ENCODE data around the gene CUEDC2. TPM values are rescaled to one million over a fixed set of nuclear protein-coding genes. Genes with fewer than 3 reads are reported as not detected.

The CUEDC2 gene
- total RNA-seq, 1 donor from 2014 or later: 29.7 TPM

- H3K27me3 ChIP-seq (ENCODE audit: control insufficient read depth, insufficient read depth, low read length): no peaks in the 10 kb centered on the region
- H3K36me3 ChIP-seq (ENCODE audit: control insufficient read depth, insufficient read depth, low read length): peaks cover 34% of the 10 kb centered on the region
- no peak for TF ChIP-seq CTCF (IDR thresholded peaks at IDR 0.05; ENCODE audit: insufficient read depth, low read length, severe bottlenecking)
- no peak overlapping the region for H3K4me3 ChIP-seq (ENCODE audit: low read depth, low read length)
- FAIRE-seq: no peak
- DNase-seq (ENCODE audit: low read depth): no peak
Measured at GRCh38 chr10:102397222-102398171, 34.9 kb downstream of the CUEDC2 start.

GRCh38 chr10:102396730-102397151 lies 35.6 kb downstream of the CUEDC2 start:
- TF ChIP-seq CTCF (IDR thresholded peaks at IDR 0.05; ENCODE audit: insufficient read depth, low read length, severe bottlenecking): no peak
- H3K36me3 ChIP-seq (ENCODE audit: control insufficient read depth, insufficient read depth, low read length): peaks cover 29% of the 10 kb centered on the region

GRCh38 chr10:102396317-102396650 lies 36.1 kb downstream of the CUEDC2 start:
- no peak for FAIRE-seq
- Histone ChIP-seq H3K36me3 (ENCODE audit: control insufficient read depth, insufficient read depth, low read length) (peaks cover 25% of the 10 kb centered on the region), H3K27me3 (ENCODE audit: control insufficient read depth, insufficient read depth, low read length) (no peaks in the 10 kb centered on the region), H3K4me3 (ENCODE audit: low read depth, low read length) (peak overlapping the region; percentile 52)
- TF ChIP-seq CTCF (IDR thresholded peaks at IDR 0.05; ENCODE audit: insufficient read depth, low read length, severe bottlenecking): no peak
- no peak for DNase-seq (ENCODE audit: low read depth)

More at GRCh38 chr10:102396730-102397151, 35.6 kb downstream of the CUEDC2 start:
- FAIRE-seq: no peak
- no peaks in the 10 kb centered on the region for H3K27me3 ChIP-seq (ENCODE audit: control insufficient read depth, insufficient read depth, low read length)
- no peak overlapping the region for H3K4me3 ChIP-seq (ENCODE audit: low read depth, low read length)
- no peak for DNase-seq (ENCODE audit: low read depth)

GRCh38 chr10:102395400-102396316 lies 36.7 kb downstream of the CUEDC2 start, which contains the start of gene NFKB2:
Gene NFKB2, plus strand, starts transcription at chr10:102395705. Its CDS starts 255 bp downstream, at chr10:102395960.
- peak; percentile 73 for DNase-seq (ENCODE audit: low read depth)
- Histone ChIP-seq H3K27me3 (ENCODE audit: control insufficient read depth, insufficient read depth, low read length) (no peaks in the 10 kb centered on the region), H3K36me3 (ENCODE audit: control insufficient read depth, insufficient read depth, low read length) (peaks cover 19% of the 10 kb centered on the region), H3K4me3 (ENCODE audit: low read depth, low read length) (peak within 1 kb of the TSS; percentile 52)
- TF ChIP-seq CTCF (IDR thresholded peaks at IDR 0.05; ENCODE audit: insufficient read depth, low read length, severe bottlenecking): no peak
- no peak for FAIRE-seq

- FAIRE-seq (no peak), DNase-seq (ENCODE audit: low read depth) (peak; percentile 58)
- Histone ChIP-seq H3K27me3 (ENCODE audit: control insufficient read depth, insufficient read depth, low read length) (no peaks in the 10 kb centered on the region), H3K4me3 (ENCODE audit: low read depth, low read length) (peak overlapping the region; percentile 52), H3K36me3 (ENCODE audit: control insufficient read depth, insufficient read depth, low read length) (peaks cover 12% of the 10 kb centered on the region)
- no peak for TF ChIP-seq CTCF (IDR thresholded peaks at IDR 0.05; ENCODE audit: insufficient read depth, low read length, severe bottlenecking)
Measured at GRCh38 chr10:102394801-102395399, 37.5 kb downstream of the CUEDC2 start.

Measured in bronchial epithelial cell (primary cell).